Pancreas (tissue), 10 donors: ENCODE measurements around the gene SIGLEC14. TPM values are rescaled to one million over a fixed set of nuclear protein-coding genes. Genes with fewer than 3 reads are reported as not detected.
"Not testable (repeated sequence)": the region's sequence is repeated elsewhere in the genome, so short reads cannot be mapped to it uniquely, and the experiment has no call there.

Experiments
- ATAC-seq, 4 donors: fragments of 200-7000 bp; cut with Tn5 transposase; one replicate each; pipeline versions ENCODE4 v1.8.0 to v1.9.1; 2020; ENCODE audit warnings: mild to moderate bottlenecking in 4 of 4, moderate library complexity in 4 of 4
- DNase-seq, 6 donors: peaks; one replicate each; pipeline ENCODE4 v3.0.0-alpha.2; 2020
- FAIRE-seq: peaks from 2 replicates; lab custom pipeline; 2012; peaks lifted over from hg19 to GRCh38; lab: Jason Lieb, UNC
- H3K27ac ChIP-seq, 4 donors: fragments of 200-600 bp; sonication (generic); 1 replicate in 3 of 4; 2 replicates in 1 of 4; pipeline versions ENCODE4 v1.5.0 to v1.8.0; 2020
- H3K27me3 ChIP-seq, 4 donors: fragments of 200-600 bp; one replicate each; pipeline ENCODE4 v1.8.0; 2021
- H3K36me3 ChIP-seq, 3 donors: fragments of 200-600 bp; sonication (generic) in 1 of 3; one replicate each; pipeline versions ENCODE4 v1.5.0 to v1.8.0; 2020 to 2021
- H3K4me1 ChIP-seq, 3 donors: fragments of 200-600 bp; one replicate each; pipeline ENCODE4 v1.8.0; 2021
- H3K4me3 ChIP-seq, 4 donors: fragments of 200-600 bp; sonication (generic) in 2 of 4; one replicate each; pipeline versions ENCODE4 v1.5.0 to v1.8.0; 2020 to 2021
- H3K9me3 ChIP-seq, 4 donors: fragments of 200-600 bp; one replicate each; pipeline ENCODE4 v1.8.0; 2021
- CTCF ChIP-seq, 4 donors: fragments of 200-600 bp; sonication (generic) in 3 of 4; IDR thresholded peaks; one replicate each; pipeline versions ENCODE4 v1.5.0 to v1.8.0; 2021; ENCODE audit warnings: antibody characterized with exemption in 4 of 4
- WGBS, 2 donors: extraction: QIAGEN DNeasy Blood & Tissue Kit; methylation state at CpG; one replicate each; pipeline ENCODE4 v1.1.7; 2013; 5-methylcytosine and 5-hydroxymethylcytosine counted together
- intact Hi-C, 3 donors: fragments of 100-400 bp; cut with DNase I; formaldehyde crosslinking; loops; one replicate each; pipeline versions ENCODE4 v1.11.1 to v1.14.2; 2022
- polyA plus RNA-seq, 2 donors: library from polyadenylated mRNA; stranded (reverse); fragments of 200-250 nt; gene quantifications; one replicate each; pipeline ENCODE4 v1.2.3, GENCODE V29; 2013
- total RNA-seq, 6 donors: library from RNA; stranded (reverse); fragmentation: NEBNext Ultra II Directional in 4 of 6; extraction: Animal tissue kit (Norgen Biotek cat#: 25700) in 4 of 6; gene quantifications; one replicate each; pipeline versions ENCODE4 v1.2.1 to v1.2.4, GENCODE V29; 2021 to 2023
- donor health status: healthy with polysubstance abuse.
- donor health status: DM: no; HTN: no; CAD: no; lungs with moderate emphysema.
- donor health status: DM: no; HTN: no; CAD: no.
- donor health status: control.
- donor health status: control.
- donor health status: Bipolar disorder and iron deficiency.
- donor health status: DM: yes; HTN: yes; CAD: no.
- donor health status: DM: no; HTN: no; CAD: no.
- donor health status: DM: no; HTN: no; CAD: no.
- donor health status: DM: yes; HTN: yes; CAD: no.

The SIGLEC14 gene
- total and polyA plus RNA-seq, 8 donors, result 0.12 to 5.0 (median 1.1) TPM; not detected in 1

GRCh38 chr19:51637362-51637978 is 9.2 kb downstream of the SIGLEC14 start:
- intact Hi-C loops, result no loop called here
- Histone ChIP-seq H3K9me3 (no peaks in the 10 kb centered on the region), H3K4me3 (no peak overlapping the region), H3K27me3 (peaks cover 0 to 3% (median 0%) of the 10 kb centered on the region in 4 donors), H3K36me3 (no peaks in the 10 kb centered on the region), H3K4me1 (no peaks in the 10 kb centered on the region), H3K27ac (no peak overlapping the region)
- TF ChIP-seq CTCF (IDR thresholded peaks at IDR 0.05), result peak in 1 of 4 donors; percentile 15
- FAIRE-seq, result no peak
- 12 to 13% methylated on average over 5 of the region's 5 CpGs for WGBS, 2 donors
- no peak for ATAC-seq
- DNase-seq, result no peak

- intact Hi-C loops, result no loop called here
- DNase-seq, result no peak
- no peak for TF ChIP-seq CTCF (IDR thresholded peaks at IDR 0.05)
- Histone ChIP-seq H3K4me3 (no peak overlapping the region), H3K9me3 (no peaks in the 10 kb centered on the region), H3K4me1 (no peaks in the 10 kb centered on the region), H3K27ac (no peak overlapping the region), H3K27me3 (no peaks in the 10 kb centered on the region), H3K36me3 (no peaks in the 10 kb centered on the region)
- WGBS, 2 donors, result 40 to 51% methylated on average over 5 of the region's 5 CpGs
- FAIRE-seq, result no peak
- ATAC-seq, result no peak
These were observed 14.5 kb downstream of the SIGLEC14 start for GRCh38 chr19:51632126-51632525.

- H3K27me3 ChIP-seq, H3K36me3 ChIP-seq, H3K4me1 ChIP-seq, H3K27ac ChIP-seq, H3K9me3 ChIP-seq, intact Hi-C loops, DNase-seq, H3K4me3 ChIP-seq, FAIRE-seq: not testable (repeated sequence)
- ATAC-seq, result peak in 3 of 4 donors; percentile 14 to 62 (median 18)
- WGBS, 2 donors, result 42 to 62% methylated on average over 8 to 9 of the region's 13 CpGs
These were observed 16.3 kb downstream of the SIGLEC14 start, which contains the start of gene SIGLEC5 for GRCh38 chr19:51630315-51630714. Gene SIGLEC5, minus strand, starts transcription at chr19:51630401. Its CDS starts 66 bp downstream, at chr19:51630335.

GRCh38 chr19:51628153-51628939 is 18.3 kb downstream of the SIGLEC14 start:
- ATAC-seq, result no peak
- 65 to 75% methylated on average over 14 of the region's 14 CpGs for WGBS, 2 donors

More at GRCh38 chr19:51628153-51628939, 18.3 kb downstream of the SIGLEC14 start:
- Histone ChIP-seq H3K9me3 (no peaks in the 10 kb centered on the region), H3K4me3 (no peak overlapping the region), H3K36me3 (no peaks in the 10 kb centered on the region), H3K4me1 (no peaks in the 10 kb centered on the region), H3K27me3 (no peaks in the 10 kb centered on the region), H3K27ac (no peak overlapping the region)
- FAIRE-seq (no peak), DNase-seq (no peak)
- intact Hi-C loops, result no loop called here
- TF ChIP-seq CTCF (IDR thresholded peaks at IDR 0.05), result no peak
